Smooth muscle cell (in vitro differentiated cells): Measurements from ENCODE around the gene TCF7L1. TPM values are rescaled to one million over a fixed set of nuclear protein-coding genes. Genes with fewer than 3 reads are reported as not detected.

Experiments used
- DNase-seq: peaks from one replicate; lab custom pipeline; 2025; ENCODE audit not compliant: unreplicated experiment; lab: John Stamatoyannopoulos, UW
- H2AFZ ChIP-seq: fragments of 200-600 bp; sonication (generic); 2 replicates; pipeline ENCODE4 v1.6.0; 2016; ENCODE audit warnings: antibody characterized with exemption, low read depth, mild to moderate bottlenecking
- H3F3A ChIP-seq: fragments of 200-600 bp; sonication (generic); 2 replicates; pipeline ENCODE4 v1.6.0; 2017; ENCODE audit warnings: antibody characterized with exemption, low read depth
- H3K27ac ChIP-seq: fragments of 200-600 bp; sonication (generic); 2 replicates; pipeline ENCODE4 v1.5.1; 2016; ENCODE audit warnings: low read depth, mild to moderate bottlenecking
- H3K27me3 ChIP-seq: fragments of 200-600 bp; sonication (generic); 2 replicates; pipeline ENCODE4 v1.6.1; 2016; ENCODE audit warnings: low read depth, mild to moderate bottlenecking
- H3K36me3 ChIP-seq: fragments of 200-600 bp; sonication (generic); 2 replicates; pipeline ENCODE4 v1.5.1; 2016; ENCODE audit warnings: low read depth
- H3K4me1 ChIP-seq: fragments of 200-600 bp; sonication (generic); 2 replicates; pipeline ENCODE4 v1.5.1; 2016; ENCODE audit warnings: low read depth
- H3K4me2 ChIP-seq: fragments of 200-600 bp; sonication (generic); 2 replicates; pipeline ENCODE4 v1.6.0; 2016; ENCODE audit warnings: mild to moderate bottlenecking
- H3K4me3 ChIP-seq: fragments of 200-600 bp; sonication (generic); 2 replicates; pipeline ENCODE4 v1.5.1; 2016; ENCODE audit warnings: mild to moderate bottlenecking
- H3K79me2 ChIP-seq: fragments of 200-600 bp; sonication (generic); 2 replicates; pipeline ENCODE4 v1.6.0; 2016; ENCODE audit warnings: low read depth, mild to moderate bottlenecking
- H3K9ac ChIP-seq: fragments of 200-600 bp; sonication (generic); 2 replicates; pipeline ENCODE4 v1.6.0; 2016; ENCODE audit warnings: low read depth
- H3K9me3 ChIP-seq: fragments of 200-600 bp; sonication (generic); replicated peaks from 2 replicates; pipeline ENCODE4 v1.5.1; 2016; ENCODE audit warnings: low read depth
- H4K20me1 ChIP-seq: fragments of 200-600 bp; sonication (generic); 2 replicates; pipeline ENCODE4 v1.6.0; 2016; ENCODE audit warnings: low read depth
- CTCF ChIP-seq: fragments of 200-600 bp; sonication (generic); IDR thresholded peaks from 2 replicates; pipeline ENCODE4 v1.5.1; 2017; ENCODE audit warnings: borderline replicate concordance, mild to moderate bottlenecking, antibody characterized with exemption; ENCODE audit not compliant: insufficient read depth, poor library complexity, severe bottlenecking
- WGBS: methylation state at CpG from one replicate; pipeline ENCODE4 v1.1.7; 2016; ENCODE audit warnings: low lambda C conversion rate; 5-methylcytosine and 5-hydroxymethylcytosine counted together
- polyA plus RNA-seq: library from polyadenylated mRNA; unstranded; fragments of >200 nt; fragmentation: Nextera tagmentation; extraction: Ambion mirVana; gene quantifications from 2 replicates; pipeline ENCODE4 v1.2.1, GENCODE V29; 2016
- total RNA-seq: library from RNA; depleted of rRNA; stranded (reverse); fragments of >200 nt; gene quantifications from 2 replicates; pipeline ENCODE4 v1.2.3, GENCODE V29; 2014

The TCF7L1 gene
- total and polyA plus RNA-seq, 2 experiments from 2014 or later, result 4.5 to 15.2 TPM

- TF ChIP-seq CTCF, result no peak
- whole genome bisulfite sequencing, result 76% methylated on average over 5 of the region's 5 CpGs
- Histone ChIP-seq H3F3A (no peaks in the 10 kb centered on the region), H3K4me3 (no peak overlapping the region), H3K27me3 (no peaks in the 10 kb centered on the region), H3K79me2 (peaks cover 23% of the 10 kb centered on the region), H4K20me1 (peaks cover 96% of the 10 kb centered on the region), H3K9ac (no peak overlapping the region), H3K4me1 (peaks cover 28% of the 10 kb centered on the region), H2AFZ (no peak overlapping the region), H3K4me2 (no peak overlapping the region), H3K9me3 (no peaks in the 10 kb centered on the region), H3K36me3 (no peaks in the 10 kb centered on the region), H3K27ac (no peak overlapping the region)
- no peak for DNase-seq
Observed at GRCh38 chr2:85178980-85179411, 45.8 kb downstream of the TCF7L1 start.

GRCh38 chr2:85179541-85179940 lies 46.3 kb downstream of the TCF7L1 start:
- H3K79me2 ChIP-seq, result peaks cover 23% of the 10 kb centered on the region
- 56% methylated on average over 3 of the region's 3 CpGs for WGBS
- no peak overlapping the region for H3K4me3 ChIP-seq
- no peaks in the 10 kb centered on the region for H3K9me3 ChIP-seq
- no peak overlapping the region for H3K9ac ChIP-seq
- H3F3A ChIP-seq, result no peaks in the 10 kb centered on the region
- H3K27ac ChIP-seq, result no peak overlapping the region
- DNase-seq, result no peak
- peaks cover 96% of the 10 kb centered on the region for H4K20me1 ChIP-seq
- no peak overlapping the region for H2AFZ ChIP-seq
- TF ChIP-seq CTCF, result no peak
- no peaks in the 10 kb centered on the region for H3K36me3 ChIP-seq
- no peak overlapping the region for H3K4me2 ChIP-seq
- no peaks in the 10 kb centered on the region for H3K27me3 ChIP-seq
- H3K4me1 ChIP-seq, result peaks cover 27% of the 10 kb centered on the region

- peaks cover 15% of the 10 kb centered on the region for H3K79me2 ChIP-seq
Observed at GRCh38 chr2:85180322-85181133, 47.3 kb downstream of the TCF7L1 start.

More at GRCh38 chr2:85180322-85181133, 47.3 kb downstream of the TCF7L1 start:
- H3K27ac ChIP-seq, result no peak overlapping the region
- H3K4me3 ChIP-seq, result no peak overlapping the region
- no peak overlapping the region for H3K9ac ChIP-seq
- no peaks in the 10 kb centered on the region for H3K36me3 ChIP-seq
- H3K9me3 ChIP-seq, result no peaks in the 10 kb centered on the region
- no peaks in the 10 kb centered on the region for H3K27me3 ChIP-seq
- no peak overlapping the region for H3K4me2 ChIP-seq
- 92% methylated on average over 11 of the region's 12 CpGs for WGBS
- peaks cover 18% of the 10 kb centered on the region for H3K4me1 ChIP-seq
- H2AFZ ChIP-seq, result no peak overlapping the region
- no peak for TF ChIP-seq CTCF
- no peak for DNase-seq
- no peaks in the 10 kb centered on the region for H3F3A ChIP-seq
- H4K20me1 ChIP-seq, result peaks cover 96% of the 10 kb centered on the region
